ENCODE measurements around the gene FGFRL1. TPM values are rescaled to one million over a fixed set of nuclear protein-coding genes. Genes with fewer than 3 reads are reported as not detected.

FGFRL1 gene
- total RNA-seq, 1 experiment from 2014 or later: 33.5 TPM

DNA sequence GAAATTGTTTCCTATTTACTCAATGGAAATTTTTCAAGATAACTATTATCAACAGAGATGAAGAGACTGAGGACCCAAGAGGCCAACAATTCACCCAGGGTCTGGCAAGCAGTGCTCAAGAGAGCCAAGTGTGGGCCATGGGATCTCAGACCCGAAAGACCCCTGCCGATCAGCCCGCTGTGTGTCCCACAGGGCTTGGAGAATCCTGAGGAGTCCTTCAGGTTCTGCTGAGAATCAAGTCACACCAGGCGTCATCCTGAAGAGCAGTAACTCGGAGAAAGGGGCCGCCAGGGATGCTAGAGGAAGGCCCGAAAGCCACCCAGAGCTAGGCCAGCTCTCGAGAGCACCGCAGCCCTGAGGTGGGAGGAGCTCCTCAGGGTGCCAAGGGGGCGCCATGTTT lies 48.7 kb downstream of the FGFRL1 start:
- TF ChIP-seq CTCF (IDR thresholded peaks at IDR 0.05; ENCODE audit: unreplicated experiment): no peak
- Mint-ChIP-seq H3K4me3 (ENCODE audit: unreplicated experiment) (no peak overlapping the region), H3K9me3 (ENCODE audit: unreplicated experiment) (no peaks in the 10 kb centered on the region), H3K27me3 (ENCODE audit: insufficient read depth, unreplicated experiment) (peaks cover 53% of the 10 kb centered on the region), H3K4me1 (ENCODE audit: insufficient read depth, unreplicated experiment) (no peaks in the 10 kb centered on the region), H3K27ac (ENCODE audit: low read depth, unreplicated experiment) (no peak overlapping the region), H3K36me3 (ENCODE audit: insufficient read depth, unreplicated experiment) (no peaks in the 10 kb centered on the region)
- CTCF ChIA-PET: no interaction called here
- intact Hi-C loops (cut with micrococcal nuclease): no loop called here
- BruUV-seq (replicated peaks): no TSS peak
- DNase-seq (ENCODE audit: unreplicated experiment): no peak
- POLR2A ChIA-PET: no interaction called here

DNA sequence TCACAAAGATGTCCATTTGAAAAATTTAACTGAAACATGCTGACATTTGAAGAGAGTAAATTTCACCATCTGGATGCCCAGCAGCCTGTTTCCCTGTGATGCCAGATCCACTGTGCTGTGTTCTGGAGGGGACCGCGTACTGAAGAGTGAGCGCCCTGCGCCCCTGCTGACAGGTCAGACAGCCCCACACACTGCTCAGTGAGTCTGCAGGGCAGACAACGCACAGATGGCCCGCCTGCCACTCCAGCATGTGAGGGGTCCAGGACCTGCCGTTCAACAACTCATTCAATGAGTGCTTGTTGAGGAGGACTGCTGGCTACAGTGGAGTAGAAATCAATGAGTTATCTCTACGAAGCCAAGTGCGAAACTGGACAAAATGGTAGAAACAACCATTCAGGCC lies 49.2 kb downstream of the FGFRL1 start:
- H3K36me3 Mint-ChIP-seq (ENCODE audit: insufficient read depth, unreplicated experiment): no peaks in the 10 kb centered on the region
- no peak for DNase-seq (ENCODE audit: unreplicated experiment)
- H3K4me3 Mint-ChIP-seq (ENCODE audit: unreplicated experiment): no peak overlapping the region
- CTCF ChIA-PET: no interaction called here
- H3K4me1 Mint-ChIP-seq (ENCODE audit: insufficient read depth, unreplicated experiment): no peaks in the 10 kb centered on the region
- H3K9me3 Mint-ChIP-seq (ENCODE audit: unreplicated experiment): no peaks in the 10 kb centered on the region
- H3K27ac Mint-ChIP-seq (ENCODE audit: low read depth, unreplicated experiment): no peak overlapping the region
- POLR2A ChIA-PET: no interaction called here
- TF ChIP-seq CTCF (IDR thresholded peaks at IDR 0.05; ENCODE audit: unreplicated experiment): no peak
- H3K27me3 Mint-ChIP-seq (ENCODE audit: insufficient read depth, unreplicated experiment): peaks cover 58% of the 10 kb centered on the region
- intact Hi-C loops (cut with micrococcal nuclease): no loop called here
- no TSS peak for BruUV-seq (replicated peaks)

DNA sequence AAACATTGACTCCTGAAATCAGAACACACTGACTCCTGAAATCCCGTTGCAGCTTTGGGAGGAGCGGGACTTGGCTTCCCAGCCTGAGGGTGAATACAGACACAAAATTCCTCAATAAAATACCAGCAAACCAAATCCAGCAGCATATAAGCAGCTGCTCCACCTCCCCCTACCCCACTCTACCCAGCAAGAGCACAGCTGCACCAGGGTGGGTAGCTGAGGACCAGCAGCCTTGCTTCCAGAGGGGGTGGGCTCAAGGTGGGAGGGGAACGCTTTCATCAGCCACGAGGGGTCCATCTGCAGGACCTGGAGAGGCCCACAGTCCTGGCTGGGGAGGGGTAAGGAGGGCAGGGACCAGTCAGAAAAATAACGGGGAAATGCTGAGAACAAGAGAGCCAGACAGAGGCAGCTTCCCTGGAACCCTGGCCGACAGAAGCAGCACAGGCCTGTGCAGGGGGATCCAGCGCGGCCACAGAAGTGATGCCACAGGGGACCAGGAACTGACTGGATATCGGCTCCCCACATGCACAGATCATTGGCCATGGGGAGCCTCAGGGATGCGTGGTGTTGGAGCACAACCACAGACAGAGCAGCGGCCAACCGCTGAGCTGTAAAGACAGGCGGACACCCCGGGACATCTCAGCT lies 49.8 kb downstream of the FGFRL1 start:
- Mint-ChIP-seq H3K4me3 (ENCODE audit: unreplicated experiment) (no peak overlapping the region), H3K4me1 (ENCODE audit: insufficient read depth, unreplicated experiment) (no peaks in the 10 kb centered on the region), H3K27me3 (ENCODE audit: insufficient read depth, unreplicated experiment) (peaks cover 61% of the 10 kb centered on the region), H3K9me3 (ENCODE audit: unreplicated experiment) (no peaks in the 10 kb centered on the region), H3K27ac (ENCODE audit: low read depth, unreplicated experiment) (no peak overlapping the region), H3K36me3 (ENCODE audit: insufficient read depth, unreplicated experiment) (no peaks in the 10 kb centered on the region)
- POLR2A ChIA-PET: interaction anchor here (0.6 kb wide), 1 partner anchor 13 kb away, joined by 3 read pairs; no protein-coding TSS in a partner anchor
- DNase-seq (ENCODE audit: unreplicated experiment): no peak
- CTCF ChIA-PET: interaction anchor here (0.5 to 0.6 kb wide), 2 partner anchors 487 to 531 kb away, joined by 3 read pairs; no protein-coding TSS in a partner anchor
- intact Hi-C loops (cut with micrococcal nuclease): no loop called here
- TF ChIP-seq CTCF (IDR thresholded peaks at IDR 0.05; ENCODE audit: unreplicated experiment): no peak
- BruUV-seq (replicated peaks): no TSS peak

DNA sequence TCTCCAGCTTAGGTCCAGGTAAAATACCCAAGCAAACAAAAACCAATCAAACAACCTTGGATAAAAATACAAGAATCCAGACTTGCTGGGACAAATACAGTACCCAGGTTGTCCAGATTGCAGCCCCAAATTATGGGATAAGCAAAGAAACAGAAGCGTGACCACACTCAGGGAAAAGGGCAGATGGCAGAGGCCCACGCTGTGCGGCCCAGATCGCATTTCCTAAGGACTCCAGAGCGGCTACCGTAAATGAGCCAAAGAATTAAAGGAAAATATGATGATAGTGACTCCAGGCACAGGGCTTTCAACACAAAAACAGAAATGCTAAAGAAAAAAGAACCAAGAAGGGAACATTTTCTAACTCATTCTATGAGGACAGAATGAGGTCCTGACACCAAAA lies 50.3 kb downstream of the FGFRL1 start:
- intact Hi-C loops (cut with micrococcal nuclease): no loop called here
- Mint-ChIP-seq H3K4me1 (ENCODE audit: insufficient read depth, unreplicated experiment) (no peaks in the 10 kb centered on the region), H3K36me3 (ENCODE audit: insufficient read depth, unreplicated experiment) (no peaks in the 10 kb centered on the region), H3K4me3 (ENCODE audit: unreplicated experiment) (no peak overlapping the region), H3K27ac (ENCODE audit: low read depth, unreplicated experiment) (no peak overlapping the region), H3K9me3 (ENCODE audit: unreplicated experiment) (no peaks in the 10 kb centered on the region), H3K27me3 (ENCODE audit: insufficient read depth, unreplicated experiment) (peaks cover 61% of the 10 kb centered on the region)
- ChIA-PET POLR2A (interaction anchor here (0.6 kb wide), 1 partner anchor 14 kb away, joined by 3 read pairs; no protein-coding TSS in a partner anchor), CTCF (interaction anchor here (0.5 to 0.6 kb wide), 2 partner anchors 487 to 530 kb away, joined by 3 read pairs; no protein-coding TSS in a partner anchor)
- DNase-seq (ENCODE audit: unreplicated experiment): no peak
- TF ChIP-seq CTCF (IDR thresholded peaks at IDR 0.05; ENCODE audit: unreplicated experiment): no peak
- BruUV-seq (replicated peaks): no TSS peak

All from MCF 10A (cell line).